Prostate gland (tissue), 2 donors: ENCODE measurements around the gene TTC31. TPM values are rescaled to one million over a fixed set of nuclear protein-coding genes. Genes with fewer than 3 reads are reported as not detected.

Experiments used
- DNase-seq: peaks from one replicate; pipeline ENCODE4 v3.0.0-alpha.2; 2019; ENCODE audit warnings: low spot score
- H3K27ac ChIP-seq, 2 donors: fragments of 200-600 bp; sonication (generic); 2 replicates each; pipeline ENCODE4 v1.5.1; 2017 to 2019
- H3K27me3 ChIP-seq: fragments of 200-600 bp; sonication (generic); replicated peaks from 2 replicates; pipeline ENCODE4 v1.5.1; 2019; ENCODE audit not compliant: insufficient read depth
- H3K36me3 ChIP-seq, 2 donors: fragments of 200-600 bp; sonication (generic); 1 replicate in 1 of 2; 2 replicates in 1 of 2; pipeline versions ENCODE4 v1.5.1 to v1.8.1; 2017 to 2019
- H3K4me1 ChIP-seq: fragments of 200-600 bp; sonication (generic); replicated peaks from 2 replicates; pipeline ENCODE4 v1.5.1; 2019
- H3K4me3 ChIP-seq, 2 donors: fragments of 200-600 bp; sonication (generic); 2 replicates each; pipeline ENCODE4 v1.5.1; 2017 to 2019
- H3K9me3 ChIP-seq: fragments of 200-600 bp; sonication (generic); 2 replicates; pipeline ENCODE4 v1.5.1; 2017
- POLR2A ChIP-seq: fragments of 450-650 bp; IDR thresholded peaks from one replicate; pipeline ENCODE4 v1.6.1; 2016; ENCODE audit warnings: antibody characterized with exemption, mild to moderate bottlenecking
- POLR2AphosphoS5 ChIP-seq: sonication (generic); formaldehyde crosslinking; IDR thresholded peaks from one replicate; pipeline ENCODE4 v1.6.1; 2017; ENCODE audit warnings: antibody characterized with exemption
- WGBS: methylation state at CpG from one replicate; pipeline ENCODE4 v1.1.5; 2018; 5-methylcytosine and 5-hydroxymethylcytosine counted together
- intact Hi-C: fragments of 100-400 bp; cut with DNase I; formaldehyde crosslinking; loops from one replicate; pipeline ENCODE4 v1.14.2; 2022
- total RNA-seq, 2 donors: library from RNA; depleted of rRNA; stranded (reverse); fragments of >200 nt; gene quantifications; one replicate each; pipeline ENCODE4 v1.1.0, GENCODE V29; 2016
- TF ChIP-seq, protein P1 (sequence below), 4 experiments: fragments of 200-600 bp in 2 of 4; fragments of 450-650 bp in 2 of 4; sonication (generic) in 2 of 4; IDR thresholded peaks; 1 replicate in 3 of 4; 2 replicates in 1 of 4; pipeline ENCODE4 v1.5.1; 2016 to 2019; ENCODE audit warnings: antibody characterized with exemption in 4 of 4, mild to moderate bottlenecking in 2 of 4, moderate library complexity in 2 of 4

Gene TTC31
- total RNA-seq, 2 donors from 2014 or later, result 24.0 to 27.6 TPM

DNA sequence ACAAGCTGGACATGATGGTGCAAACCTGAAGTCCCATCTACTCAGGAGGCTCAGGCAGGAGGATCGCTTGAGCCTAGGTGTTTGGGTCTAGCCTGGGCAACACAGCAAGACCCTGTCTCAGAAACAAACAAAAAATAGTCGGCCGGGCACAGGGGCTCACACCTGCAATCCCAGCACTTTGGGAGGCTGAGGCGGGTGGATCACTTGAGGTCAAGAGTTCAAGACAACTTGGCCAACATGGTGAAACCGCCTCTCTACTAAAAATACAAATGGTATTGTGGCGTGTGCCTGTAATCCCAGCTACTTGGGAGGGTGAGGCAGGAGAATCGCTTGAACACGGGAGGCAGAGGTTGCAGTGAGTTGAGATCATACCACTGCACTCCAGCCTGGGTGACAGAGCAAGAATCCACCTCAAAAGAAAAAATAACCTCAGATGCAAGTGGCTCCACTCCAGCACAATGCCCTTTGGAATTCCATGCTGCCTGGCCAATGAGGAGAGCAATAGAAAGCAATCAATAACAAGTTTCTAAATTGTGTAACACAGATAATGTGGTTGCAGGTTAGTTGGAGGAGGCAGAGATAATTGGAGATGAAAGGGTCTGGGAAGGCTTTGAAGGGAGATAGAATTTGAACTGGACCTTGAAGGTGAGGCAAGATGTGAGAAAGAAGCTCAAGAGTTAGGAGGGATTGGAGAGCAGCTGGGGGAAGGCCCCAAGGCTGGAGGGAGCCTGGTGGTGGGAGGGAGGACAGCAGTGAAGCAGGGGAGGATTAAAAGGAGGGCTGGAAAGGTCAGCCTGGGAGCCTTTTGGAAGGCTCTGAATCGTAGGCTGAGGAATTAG lies 6.0 kb downstream of the TTC31 start:
- Histone ChIP-seq H3K27ac (no peak overlapping the region), H3K9me3 (no peaks in the 10 kb centered on the region), H3K4me1 (no peaks in the 10 kb centered on the region), H3K27me3 (no peaks in the 10 kb centered on the region), H3K36me3 (peaks cover 17 to 24% of the 10 kb centered on the region in 2 donors), H3K4me3 (no peak overlapping the region)
- intact Hi-C loops, result no loop called here
- TF ChIP-seq POLR2AphosphoS5, result no peak
- TF ChIP-seq POLR2A, result no peak
- TF ChIP-seq, protein P1, sequence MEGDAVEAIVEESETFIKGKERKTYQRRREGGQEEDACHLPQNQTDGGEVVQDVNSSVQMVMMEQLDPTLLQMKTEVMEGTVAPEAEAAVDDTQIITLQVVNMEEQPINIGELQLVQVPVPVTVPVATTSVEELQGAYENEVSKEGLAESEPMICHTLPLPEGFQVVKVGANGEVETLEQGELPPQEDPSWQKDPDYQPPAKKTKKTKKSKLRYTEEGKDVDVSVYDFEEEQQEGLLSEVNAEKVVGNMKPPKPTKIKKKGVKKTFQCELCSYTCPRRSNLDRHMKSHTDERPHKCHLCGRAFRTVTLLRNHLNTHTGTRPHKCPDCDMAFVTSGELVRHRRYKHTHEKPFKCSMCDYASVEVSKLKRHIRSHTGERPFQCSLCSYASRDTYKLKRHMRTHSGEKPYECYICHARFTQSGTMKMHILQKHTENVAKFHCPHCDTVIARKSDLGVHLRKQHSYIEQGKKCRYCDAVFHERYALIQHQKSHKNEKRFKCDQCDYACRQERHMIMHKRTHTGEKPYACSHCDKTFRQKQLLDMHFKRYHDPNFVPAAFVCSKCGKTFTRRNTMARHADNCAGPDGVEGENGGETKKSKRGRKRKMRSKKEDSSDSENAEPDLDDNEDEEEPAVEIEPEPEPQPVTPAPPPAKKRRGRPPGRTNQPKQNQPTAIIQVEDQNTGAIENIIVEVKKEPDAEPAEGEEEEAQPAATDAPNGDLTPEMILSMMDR (IDR thresholded peaks at IDR 0.05), result no peak
- 92% methylated on average over 9 of the region's 9 CpGs for WGBS
- DNase-seq, result no peak

DNA sequence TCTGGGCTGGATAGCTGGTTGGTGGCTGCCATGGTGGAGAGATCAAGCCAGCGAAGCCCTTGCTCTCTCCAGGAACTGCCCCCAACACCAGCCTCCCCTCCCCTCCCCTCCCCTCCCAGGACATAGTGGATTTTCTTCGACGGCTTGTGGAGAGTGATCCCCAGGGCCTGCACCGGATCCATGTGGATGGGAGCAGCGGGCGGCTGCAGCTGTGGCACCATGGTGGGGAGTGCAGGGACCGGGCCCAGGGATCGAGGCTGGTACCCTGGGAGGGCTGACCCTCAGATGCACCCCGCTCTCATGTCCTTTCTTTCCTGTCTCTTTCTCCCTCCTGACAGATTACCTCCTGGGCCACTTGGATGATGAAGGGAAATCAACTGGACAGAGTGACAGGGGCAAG lies 7.0 kb downstream of the TTC31 start:
- H3K36me3 ChIP-seq, result peaks cover 17 to 24% of the 10 kb centered on the region in 2 donors
- no peak overlapping the region for H3K27ac ChIP-seq
- 92% methylated on average over 9 of the region's 9 CpGs for WGBS
- no peaks in the 10 kb centered on the region for H3K27me3 ChIP-seq
- H3K4me1 ChIP-seq, result no peaks in the 10 kb centered on the region
- TF ChIP-seq, protein P1 (IDR thresholded peaks at IDR 0.05), result no peak
- TF ChIP-seq POLR2A (no peak), POLR2AphosphoS5 (no peak)
- H3K4me3 ChIP-seq, result no peak overlapping the region
- H3K9me3 ChIP-seq, result no peaks in the 10 kb centered on the region
- DNase-seq, result no peak
- intact Hi-C loops, result no loop called here

- DNase-seq, result no peak
- no peak overlapping the region for H3K27ac ChIP-seq
- no peaks in the 10 kb centered on the region for H3K4me1 ChIP-seq
- H3K27me3 ChIP-seq, result no peaks in the 10 kb centered on the region
- WGBS, result 92% methylated on average over 12 of the region's 12 CpGs
- no peak for TF ChIP-seq POLR2A
- no peak for TF ChIP-seq POLR2AphosphoS5
- TF ChIP-seq, protein P1 (IDR thresholded peaks at IDR 0.05), result no peak
- H3K9me3 ChIP-seq, result no peaks in the 10 kb centered on the region
- intact Hi-C loops, result no loop called here
- no peak overlapping the region for H3K4me3 ChIP-seq
- peaks cover 17 to 24% of the 10 kb centered on the region in 2 donors for H3K36me3 ChIP-seq
Measured at GRCh38 chr2:74491648-74492544, 9.0 kb downstream of the TTC31 start.

- 92% methylated on average over 3 of the region's 3 CpGs for WGBS
- peaks cover 17 to 24% of the 10 kb centered on the region in 2 donors for H3K36me3 ChIP-seq
Measured at GRCh38 chr2:74493546-74493945, 10.7 kb downstream of the TTC31 start.

More at GRCh38 chr2:74493546-74493945, 10.7 kb downstream of the TTC31 start:
- no peaks in the 10 kb centered on the region for H3K9me3 ChIP-seq
- H3K27me3 ChIP-seq, result peaks cover 5% of the 10 kb centered on the region
- no peak for DNase-seq
- no peak overlapping the region for H3K4me3 ChIP-seq
- H3K4me1 ChIP-seq, result no peaks in the 10 kb centered on the region
- intact Hi-C loops, result no loop called here
- no peak for TF ChIP-seq POLR2AphosphoS5
- TF ChIP-seq POLR2A, result no peak
- TF ChIP-seq, protein P1 (IDR thresholded peaks at IDR 0.05), result no peak
- no peak overlapping the region for H3K27ac ChIP-seq
